Measurements from ENCODE around the gene MYRIP. TPM values are rescaled to one million over a fixed set of nuclear protein-coding genes. Genes with fewer than 3 reads are reported as not detected.
"Not testable (repeated sequence)": the region's sequence is repeated elsewhere in the genome, so short reads cannot be mapped to it uniquely, and the experiment has no call there.

Gene MYRIP
- total RNA-seq, 2 donors from 2014 or later = not detected

DNA sequence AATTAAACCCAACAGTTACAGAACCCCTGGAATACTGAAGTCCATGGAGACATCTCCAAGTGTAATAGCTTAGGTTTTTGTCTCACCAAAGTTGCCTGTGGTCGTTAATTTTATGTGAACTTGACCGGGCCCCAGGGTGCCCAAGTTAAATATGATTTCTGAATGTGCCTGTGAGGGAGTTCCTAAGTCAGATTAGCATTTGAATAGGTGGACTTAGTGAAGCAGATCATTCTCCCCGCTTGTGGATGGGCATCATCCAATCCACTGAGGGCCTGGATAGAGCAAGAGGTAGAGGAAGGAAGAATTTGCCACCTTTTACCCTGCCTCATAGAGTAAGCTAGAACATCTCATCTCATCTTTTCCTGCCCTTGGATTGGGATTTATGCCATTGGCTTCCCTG, 203.0 kb downstream of the MYRIP start:
- Mint-ChIP-seq H3K4me3 (no peak overlapping the region), H3K27ac (no peak overlapping the region), H3K36me3 (ENCODE audit: low read depth) (no peaks in the 10 kb centered on the region), H3K27me3 (peaks cover 19% of the 10 kb centered on the region), H3K4me1 (peaks cover 2% of the 10 kb centered on the region)
- H3K9me3 ChIP-seq (ENCODE audit: control insufficient read depth, low read length, poor library complexity, severe bottlenecking) = no peaks in the 10 kb centered on the region
- no peak for ATAC-seq
- DNase-seq = no peak

DNA sequence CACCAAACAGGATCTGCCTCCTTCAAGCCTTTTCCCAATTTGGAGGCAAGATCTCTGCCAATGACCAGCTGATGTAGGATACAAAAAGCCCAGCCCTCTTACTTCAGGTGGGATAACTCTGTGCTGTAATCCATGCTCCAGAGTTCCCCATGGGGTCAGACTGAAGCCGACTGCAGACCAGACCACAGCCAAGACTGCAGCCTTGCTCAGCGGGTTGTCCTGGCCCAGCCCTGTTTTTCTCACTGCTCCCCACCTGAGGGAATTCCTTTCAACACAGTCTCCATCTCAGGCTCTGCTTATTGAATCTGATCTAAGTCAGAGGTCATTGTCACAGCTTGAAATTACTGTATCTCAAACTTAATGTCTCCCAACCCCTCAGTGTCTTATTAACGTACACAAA, 207.0 kb downstream of the MYRIP start:
- H3K9me3 ChIP-seq (ENCODE audit: control insufficient read depth, low read length, poor library complexity, severe bottlenecking) = no peaks in the 10 kb centered on the region
- Mint-ChIP-seq H3K27me3 (peaks cover 20% of the 10 kb centered on the region), H3K4me3 (no peak overlapping the region), H3K36me3 (ENCODE audit: low read depth) (no peaks in the 10 kb centered on the region), H3K4me1 (peaks cover 2% of the 10 kb centered on the region), H3K27ac (no peak overlapping the region)
- DNase-seq = no peak
- ATAC-seq = no peak

DNA sequence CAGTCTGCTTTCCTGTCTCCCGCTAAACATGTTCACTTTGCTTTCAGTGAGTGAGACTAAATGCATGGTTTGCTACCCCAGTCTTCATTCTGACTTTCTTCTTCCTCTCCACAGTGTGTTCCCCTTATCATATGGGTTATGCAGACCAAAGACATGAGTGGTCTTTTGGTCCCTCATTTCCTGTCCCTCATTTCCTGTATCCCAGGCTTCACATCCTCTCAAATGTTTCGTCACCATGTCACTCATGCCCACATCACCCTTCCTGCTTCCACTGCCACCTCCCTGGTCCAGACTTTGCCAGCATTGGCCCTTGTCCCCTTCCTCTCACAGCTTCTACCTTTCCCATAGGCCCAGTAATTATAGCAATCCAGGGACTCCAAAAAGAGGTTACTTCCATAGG, 209.0 kb downstream of the MYRIP start:
- no peaks in the 10 kb centered on the region for H3K36me3 Mint-ChIP-seq (ENCODE audit: low read depth)
- H3K27ac Mint-ChIP-seq = no peak overlapping the region
- H3K9me3 ChIP-seq (ENCODE audit: control insufficient read depth, low read length, poor library complexity, severe bottlenecking) = no peaks in the 10 kb centered on the region
- H3K4me3 Mint-ChIP-seq = no peak overlapping the region
- H3K27me3 Mint-ChIP-seq = peaks cover 20% of the 10 kb centered on the region
- DNase-seq (no peak), ATAC-seq (no peak)
- H3K4me1 Mint-ChIP-seq = peaks cover 2% of the 10 kb centered on the region

DNA sequence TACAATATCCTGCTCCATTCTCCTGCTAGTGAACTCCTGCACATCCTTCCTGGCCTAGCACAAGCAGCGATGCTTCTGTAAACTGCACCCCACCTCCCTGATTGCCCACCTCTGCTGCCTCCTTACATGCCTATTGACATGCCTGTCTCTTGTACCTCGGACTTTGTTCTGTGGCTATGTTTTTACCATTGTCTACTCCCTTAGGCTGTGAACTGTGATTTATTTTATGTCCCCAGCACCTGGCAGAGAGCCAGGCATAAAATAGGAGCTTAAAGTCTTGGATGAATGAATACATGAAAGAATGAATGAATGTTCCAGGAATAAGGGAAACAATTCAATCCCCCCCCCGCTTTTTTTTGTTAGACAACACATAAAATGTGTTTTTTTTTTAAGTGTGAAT, 210.0 kb downstream of the MYRIP start:
- Mint-ChIP-seq H3K27ac (no peak overlapping the region), H3K27me3 (peaks cover 20% of the 10 kb centered on the region), H3K4me1 (peaks cover 2% of the 10 kb centered on the region), H3K4me3 (no peak overlapping the region), H3K36me3 (ENCODE audit: low read depth) (peaks cover 2% of the 10 kb centered on the region)
- no peaks in the 10 kb centered on the region for H3K9me3 ChIP-seq (ENCODE audit: control insufficient read depth, low read length, poor library complexity, severe bottlenecking)
- ATAC-seq = no peak
- DNase-seq = no peak

DNA sequence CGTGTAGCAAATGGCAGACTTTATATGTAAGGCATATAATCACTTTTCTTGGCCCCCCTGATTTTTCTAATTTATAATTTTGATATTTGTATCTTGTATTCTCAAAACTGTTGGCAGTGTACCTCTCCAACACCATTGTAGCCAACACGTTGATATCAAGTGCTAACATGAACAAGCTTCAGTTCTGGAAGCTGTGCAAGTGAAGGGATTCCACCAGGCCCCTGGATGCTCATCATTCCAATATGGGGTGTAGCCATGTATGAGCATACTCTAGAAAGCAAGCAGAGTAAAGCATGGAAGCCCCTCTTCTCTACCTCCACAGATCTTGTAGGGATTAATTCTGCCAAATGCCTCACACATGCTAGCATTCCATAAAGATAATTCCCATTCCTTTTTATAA, 211.3 kb downstream of the MYRIP start:
- peaks cover 20% of the 10 kb centered on the region for H3K27me3 Mint-ChIP-seq
- peaks cover 2% of the 10 kb centered on the region for H3K4me1 Mint-ChIP-seq
- no peak for DNase-seq
- H3K4me3 Mint-ChIP-seq = no peak overlapping the region
- no peaks in the 10 kb centered on the region for H3K9me3 ChIP-seq (ENCODE audit: control insufficient read depth, low read length, poor library complexity, severe bottlenecking)
- ATAC-seq = no peak
- H3K27ac Mint-ChIP-seq = no peak overlapping the region
- peaks cover 2% of the 10 kb centered on the region for H3K36me3 Mint-ChIP-seq (ENCODE audit: low read depth)

DNA sequence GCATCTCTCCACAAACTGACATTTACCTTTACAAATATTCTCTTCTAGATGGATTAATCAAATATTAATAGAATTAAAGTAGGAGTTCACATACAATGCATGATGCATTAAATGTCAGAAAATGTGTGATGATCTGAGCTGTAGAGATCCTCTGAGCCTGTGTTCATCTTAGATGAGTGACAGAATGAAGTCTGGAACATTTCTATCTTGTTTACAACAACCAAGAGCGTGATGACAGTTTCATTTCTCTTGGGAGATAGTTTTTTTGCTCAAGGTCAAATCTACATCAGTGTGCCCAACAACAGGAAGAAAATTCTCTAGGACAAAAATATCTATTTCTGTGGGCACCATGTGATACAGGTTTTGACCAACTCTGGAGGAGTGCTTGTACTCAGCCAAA, 211.9 kb downstream of the MYRIP start:
- H3K4me3 Mint-ChIP-seq = no peak overlapping the region

DNA sequence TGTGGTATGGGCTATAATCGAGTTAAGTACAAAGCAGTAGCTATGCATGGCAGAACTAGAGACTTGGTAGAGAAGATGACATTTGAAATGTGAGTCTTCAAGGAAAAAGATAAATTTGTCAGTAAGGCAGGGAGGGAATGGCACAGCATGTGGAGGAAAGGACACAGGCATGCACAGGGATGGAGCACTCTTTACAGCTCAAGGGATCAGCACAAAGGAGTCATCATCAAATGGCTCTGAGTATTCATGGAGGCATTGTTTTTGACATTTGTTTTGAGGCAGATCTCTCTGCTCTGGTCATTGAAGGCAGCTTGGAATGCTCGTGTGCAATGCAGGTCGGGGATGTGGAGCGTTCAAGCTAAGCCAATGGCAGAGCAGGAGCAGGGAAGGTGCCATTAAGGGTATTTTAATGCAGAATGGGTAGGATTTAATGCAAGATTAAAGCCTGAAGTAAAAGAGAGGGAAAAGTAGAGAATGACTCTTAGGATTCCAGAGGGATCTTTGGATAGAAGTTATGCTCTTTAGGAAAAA, 213.0 kb downstream of the MYRIP start:
- Mint-ChIP-seq H3K4me1 (no peaks in the 10 kb centered on the region), H3K36me3 (ENCODE audit: low read depth) (peaks cover 2% of the 10 kb centered on the region), H3K27me3 (peaks cover 13% of the 10 kb centered on the region), H3K27ac (no peak overlapping the region), H3K4me3 (no peak overlapping the region)
- H3K9me3 ChIP-seq (ENCODE audit: control insufficient read depth, low read length, poor library complexity, severe bottlenecking) = no peaks in the 10 kb centered on the region
- ATAC-seq (no peak), DNase-seq (no peak)

More for the DNA sequence above, 211.9 kb downstream of the MYRIP start:
- no peak for DNase-seq
- no peaks in the 10 kb centered on the region for H3K9me3 ChIP-seq (ENCODE audit: control insufficient read depth, low read length, poor library complexity, severe bottlenecking)
- peaks cover 17% of the 10 kb centered on the region for H3K27me3 Mint-ChIP-seq
- H3K4me1 Mint-ChIP-seq = no peaks in the 10 kb centered on the region
- H3K36me3 Mint-ChIP-seq (ENCODE audit: low read depth) = peaks cover 2% of the 10 kb centered on the region
- ATAC-seq = no peak
- H3K27ac Mint-ChIP-seq = no peak overlapping the region

DNA sequence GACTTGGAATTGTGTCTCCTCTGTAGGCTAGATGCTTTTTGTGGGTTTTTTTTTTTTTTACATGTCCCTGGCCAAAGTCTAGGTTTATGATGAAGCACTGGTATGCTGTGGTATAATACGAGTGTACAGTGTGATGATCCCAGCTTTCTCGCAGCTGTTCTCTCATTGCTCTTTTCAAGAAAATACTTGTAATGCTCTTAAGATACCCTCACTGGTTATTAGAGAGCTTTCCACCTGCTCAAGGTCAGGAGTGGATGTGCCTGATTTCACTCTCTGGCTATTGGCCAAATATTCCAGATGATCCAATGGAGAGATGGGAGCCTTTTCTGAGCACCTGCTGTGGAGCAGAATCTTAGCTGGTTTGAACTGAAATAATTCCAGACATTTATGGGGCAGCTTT, 215.1 kb downstream of the MYRIP start:
- Mint-ChIP-seq H3K27ac (no peak overlapping the region), H3K27me3 (peaks cover 7% of the 10 kb centered on the region), H3K4me3 (no peak overlapping the region), H3K4me1 (no peaks in the 10 kb centered on the region), H3K36me3 (ENCODE audit: low read depth) (peaks cover 2% of the 10 kb centered on the region)
- ATAC-seq (no peak), DNase-seq (no peak)
- no peaks in the 10 kb centered on the region for H3K9me3 ChIP-seq (ENCODE audit: control insufficient read depth, low read length, poor library complexity, severe bottlenecking)

DNA sequence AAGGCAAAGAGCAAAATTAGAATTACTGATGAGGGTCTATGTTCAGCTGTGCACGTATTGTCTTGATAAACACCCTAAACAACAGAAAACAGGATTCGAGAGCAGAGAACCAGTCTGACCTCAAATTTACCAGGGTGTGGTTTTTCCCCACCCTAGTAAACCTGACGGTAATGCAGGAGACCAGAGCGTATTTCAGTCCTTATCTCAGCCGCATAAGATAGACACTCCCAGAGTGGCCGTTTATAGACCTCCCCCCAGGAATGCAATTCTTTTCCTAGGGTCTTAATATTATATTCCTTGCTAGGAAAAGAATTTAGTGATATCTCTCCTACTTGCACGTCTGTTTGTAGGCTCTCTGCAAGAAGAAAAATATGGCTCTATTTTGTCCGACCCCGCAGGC, 216.5 kb downstream of the MYRIP start:
- H3K27ac Mint-ChIP-seq; H3K9me3 ChIP-seq (ENCODE audit: control insufficient read depth, low read length, poor library complexity, severe bottlenecking); H3K27me3 Mint-ChIP-seq; H3K4me1 Mint-ChIP-seq; ATAC-seq; H3K36me3 Mint-ChIP-seq (ENCODE audit: low read depth); H3K4me3 Mint-ChIP-seq; DNase-seq: not testable (repeated sequence)

DNA sequence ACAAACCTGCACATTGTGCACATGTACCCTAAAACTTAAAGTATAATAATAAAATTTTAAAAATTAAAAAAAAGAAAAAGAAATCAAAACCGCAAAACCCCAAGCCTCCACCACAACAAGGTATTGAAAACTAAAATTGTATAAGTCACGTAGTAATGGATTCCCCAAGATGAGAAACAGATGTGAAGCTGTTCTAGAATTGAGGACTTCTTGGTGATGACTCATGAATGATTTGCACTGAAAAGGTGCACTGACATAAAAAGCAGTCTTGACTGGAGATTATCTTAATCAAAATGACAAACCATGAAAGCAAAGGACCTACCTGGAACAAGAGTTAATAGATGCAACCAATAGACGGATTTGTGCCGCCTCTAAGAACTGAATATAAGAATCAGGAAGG, 225.8 kb downstream of the MYRIP start:
- no peak for ATAC-seq
- Mint-ChIP-seq H3K36me3 (ENCODE audit: low read depth) (no peaks in the 10 kb centered on the region), H3K27me3 (no peaks in the 10 kb centered on the region), H3K4me1 (no peaks in the 10 kb centered on the region), H3K27ac (no peak overlapping the region), H3K4me3 (no peak overlapping the region)
- no peak for DNase-seq
- H3K9me3 ChIP-seq (ENCODE audit: control insufficient read depth, low read length, poor library complexity, severe bottlenecking) = no peaks in the 10 kb centered on the region

DNA sequence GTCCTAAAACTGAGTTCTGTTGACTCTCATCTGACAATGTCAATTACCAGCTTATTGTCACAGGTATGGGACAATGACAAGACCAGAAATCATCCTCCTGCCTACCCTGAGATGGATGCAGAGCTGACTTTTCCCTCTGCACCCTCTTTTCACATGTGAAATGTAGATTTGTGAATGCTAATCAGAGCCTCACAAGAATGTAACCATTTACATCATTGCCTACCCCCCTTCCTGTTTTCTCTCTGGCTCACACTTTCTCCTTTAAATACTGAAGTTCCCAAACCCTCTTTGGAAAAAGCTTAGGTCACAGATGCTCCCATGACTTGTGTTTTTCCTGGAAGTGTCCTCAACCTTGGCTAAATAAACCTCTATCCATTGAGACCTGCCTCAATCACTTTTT, 228.2 kb downstream of the MYRIP start:
- DNase-seq (no peak), ATAC-seq (no peak)
- Mint-ChIP-seq H3K27me3 (no peaks in the 10 kb centered on the region), H3K27ac (no peak overlapping the region), H3K4me3 (no peak overlapping the region), H3K36me3 (ENCODE audit: low read depth) (no peaks in the 10 kb centered on the region), H3K4me1 (no peaks in the 10 kb centered on the region)
- H3K9me3 ChIP-seq (ENCODE audit: control insufficient read depth, low read length, poor library complexity, severe bottlenecking) = no peaks in the 10 kb centered on the region

DNA sequence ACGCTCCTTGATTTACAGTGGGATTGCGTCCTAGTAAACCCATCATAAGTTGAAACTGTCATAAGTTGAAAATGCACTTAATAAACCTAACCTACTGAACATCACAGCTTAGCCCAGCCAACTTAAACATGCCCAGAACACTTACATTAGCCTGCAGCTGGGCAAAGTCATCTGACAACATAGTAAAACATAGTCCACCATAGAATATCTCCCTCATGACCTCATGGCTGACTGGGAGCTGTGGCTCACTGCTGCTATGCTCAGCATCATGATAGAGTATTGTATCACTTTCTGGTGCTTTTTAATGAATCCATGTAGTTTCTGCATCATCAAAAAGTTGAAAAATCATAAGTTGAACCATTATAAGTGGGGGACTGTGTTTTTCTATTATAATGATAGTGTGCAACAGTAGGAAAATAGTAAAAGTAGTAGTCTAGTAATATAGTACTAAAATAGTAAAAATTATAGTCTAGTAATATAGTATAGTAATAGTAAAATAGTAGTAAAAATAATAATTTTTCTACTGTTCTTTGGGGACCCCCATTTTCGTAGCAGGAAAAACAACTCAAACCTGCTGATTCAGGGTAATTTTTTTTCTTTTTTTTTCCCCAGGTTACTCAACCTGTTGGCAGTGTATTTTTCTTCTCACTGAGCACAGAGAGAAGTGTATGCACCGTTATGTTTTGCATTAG, 233.5 kb downstream of the MYRIP start:
- DNase-seq = no peak
- H3K9me3 ChIP-seq (ENCODE audit: control insufficient read depth, low read length, poor library complexity, severe bottlenecking) = no peaks in the 10 kb centered on the region
- Mint-ChIP-seq H3K4me3 (no peak overlapping the region), H3K36me3 (ENCODE audit: low read depth) (no peaks in the 10 kb centered on the region), H3K4me1 (no peaks in the 10 kb centered on the region), H3K27me3 (peaks cover 6% of the 10 kb centered on the region), H3K27ac (no peak overlapping the region)
- no peak for ATAC-seq

DNA sequence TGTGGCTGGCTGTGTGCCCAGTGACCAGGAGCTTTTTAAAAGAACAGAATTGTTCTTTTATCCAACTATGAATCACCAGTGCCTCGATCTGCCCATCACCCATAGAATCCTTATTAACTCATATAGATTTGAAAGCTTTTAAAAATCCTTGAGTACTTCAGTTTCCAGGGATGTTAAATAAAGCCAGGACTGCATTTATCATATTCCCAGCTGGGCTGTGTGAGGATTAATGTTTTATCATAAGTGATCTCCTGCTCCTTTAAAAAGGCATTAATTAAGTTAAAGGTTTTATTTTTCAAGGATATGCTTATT, 234.0 kb downstream of the MYRIP start:
- Mint-ChIP-seq H3K27me3 (peaks cover 6% of the 10 kb centered on the region), H3K4me3 (no peak overlapping the region), H3K27ac (no peak overlapping the region), H3K4me1 (no peaks in the 10 kb centered on the region), H3K36me3 (ENCODE audit: low read depth) (no peaks in the 10 kb centered on the region)
- no peak for DNase-seq
- ATAC-seq = no peak
- H3K9me3 ChIP-seq (ENCODE audit: control insufficient read depth, low read length, poor library complexity, severe bottlenecking) = no peaks in the 10 kb centered on the region

DNA sequence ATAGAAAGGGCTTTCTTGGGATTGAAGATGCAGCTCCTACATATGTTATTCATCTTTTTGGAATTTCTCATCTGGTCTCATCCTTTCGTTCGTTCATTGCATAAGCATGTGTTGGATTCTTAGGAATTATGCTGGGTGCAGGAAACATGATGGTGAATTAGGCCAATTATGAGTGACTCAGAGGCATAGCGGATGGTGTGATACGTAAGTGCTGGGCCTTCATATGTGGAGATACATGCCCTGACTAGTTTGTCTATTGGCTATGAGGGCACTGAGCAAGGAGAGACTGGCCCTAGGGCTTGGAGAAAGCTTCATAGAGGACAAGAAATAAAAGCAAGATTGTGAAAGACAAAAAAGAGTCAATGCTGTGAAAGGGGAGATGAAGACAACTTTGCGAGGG, 235.1 kb downstream of the MYRIP start:
- no peak for ATAC-seq
- no peaks in the 10 kb centered on the region for H3K4me1 Mint-ChIP-seq
- no peak overlapping the region for H3K27ac Mint-ChIP-seq
- peaks cover 6% of the 10 kb centered on the region for H3K27me3 Mint-ChIP-seq
- no peak for DNase-seq
- no peaks in the 10 kb centered on the region for H3K9me3 ChIP-seq (ENCODE audit: control insufficient read depth, low read length, poor library complexity, severe bottlenecking)
- no peaks in the 10 kb centered on the region for H3K36me3 Mint-ChIP-seq (ENCODE audit: low read depth)
- no peak overlapping the region for H3K4me3 Mint-ChIP-seq

Data from T-helper 17 cell (primary cell).